Suprapubic skin (tissue), 4 donors: ENCODE measurements around the gene MYOZ3. TPM values are rescaled to one million over a fixed set of nuclear protein-coding genes. Genes with fewer than 3 reads are reported as not detected.

Source experiments
- DNase-seq, 2 donors: peaks; one replicate each; pipeline ENCODE4 v3.0.0-alpha.2; 2019; ENCODE audit warnings: low spot score in 2 of 2
- H3K27ac ChIP-seq: fragments of 200-600 bp; sonication (generic); one replicate; pipeline ENCODE4 v1.5.1; 2019
- H3K27me3 ChIP-seq: fragments of 200-600 bp; sonication (generic); one replicate; pipeline ENCODE4 v1.5.1; 2019
- H3K36me3 ChIP-seq: fragments of 200-600 bp; sonication (generic); one replicate; pipeline ENCODE4 v1.5.1; 2019
- H3K4me1 ChIP-seq: fragments of 200-600 bp; sonication (generic); one replicate; pipeline ENCODE4 v1.5.1; 2019
- H3K4me3 ChIP-seq: fragments of 200-600 bp; sonication (generic); one replicate; pipeline ENCODE4 v1.5.1; 2019; ENCODE audit warnings: mild to moderate bottlenecking
- H3K9me3 ChIP-seq: fragments of 200-600 bp; sonication (generic); one replicate; pipeline ENCODE4 v1.5.1; 2019
- EP300 ChIP-seq: sonication (generic); formaldehyde crosslinking; IDR thresholded peaks from one replicate; pipeline ENCODE4 v1.6.1; 2017; ENCODE audit warnings: antibody characterized with exemption
- POLR2A ChIP-seq, 2 donors: fragments of 450-650 bp; IDR thresholded peaks; one replicate each; pipeline ENCODE4 v1.6.1; 2017; ENCODE audit warnings: antibody characterized with exemption in 2 of 2, mild to moderate bottlenecking in 2 of 2, moderate library complexity in 2 of 2
- POLR2AphosphoS5 ChIP-seq, 3 donors: sonication (generic); formaldehyde crosslinking; IDR thresholded peaks; one replicate each; pipeline ENCODE4 v1.6.1; 2017; ENCODE audit warnings: antibody characterized with exemption in 3 of 3
- WGBS: methylation state at CpG from one replicate; pipeline ENCODE4 v1.1.5; 2018; 5-methylcytosine and 5-hydroxymethylcytosine counted together
- total RNA-seq, 4 donors: library from RNA; depleted of rRNA; stranded (reverse); fragments of >200 nt; gene quantifications; one replicate each; pipeline ENCODE4 v1.1.0, GENCODE V29; 2016
- TF ChIP-seq, protein P1 (sequence below), 2 donors: fragments of 200-600 bp in 1 of 2; fragments of 450-650 bp in 1 of 2; sonication (generic) in 1 of 2; IDR thresholded peaks; one replicate each; pipeline ENCODE4 v1.5.1; 2016 to 2019; ENCODE audit warnings: antibody characterized with exemption in 2 of 2, mild to moderate bottlenecking in 1 of 2, moderate library complexity in 1 of 2

Gene MYOZ3
- total RNA-seq, 4 donors from 2014 or later = 0.30 TPM; not detected in 3

GRCh38 chr5:150690760-150691159 lies 29.7 kb downstream of the MYOZ3 start:
- no peaks in the 10 kb centered on the region for H3K27me3 ChIP-seq
- H3K27ac ChIP-seq = no peak overlapping the region
- TF ChIP-seq POLR2AphosphoS5 (IDR thresholded peaks at IDR 0.05) (no peak), POLR2A (IDR thresholded peaks at IDR 0.05) (no peak)
- no peak overlapping the region for H3K4me3 ChIP-seq
- H3K4me1 ChIP-seq = no peaks in the 10 kb centered on the region
- no peak for DNase-seq
- H3K9me3 ChIP-seq = no peaks in the 10 kb centered on the region
- peaks cover 50% of the 10 kb centered on the region for H3K36me3 ChIP-seq
- 79% methylated on average over 6 of the region's 6 CpGs for WGBS

DNA sequence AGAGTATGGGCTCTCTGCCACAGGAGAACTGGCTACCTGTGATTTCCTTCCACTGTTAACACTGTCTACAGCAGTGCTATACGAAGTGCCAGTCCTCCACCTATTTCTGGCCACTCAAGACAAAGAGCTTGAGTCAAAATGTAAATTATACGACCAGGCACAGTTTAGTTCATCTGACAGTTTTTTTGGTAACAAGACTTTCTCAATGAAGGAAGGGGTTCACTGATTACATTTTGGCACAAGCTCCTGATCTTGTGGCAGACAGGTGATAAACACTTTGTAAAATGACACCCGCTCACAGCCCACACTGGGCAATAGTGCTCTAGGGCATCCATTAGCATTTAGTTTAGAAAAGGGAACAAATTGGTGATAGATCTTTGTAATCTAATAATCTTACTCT lies 31.2 kb downstream of the MYOZ3 start:
- TF ChIP-seq POLR2AphosphoS5 (IDR thresholded peaks at IDR 0.05) (no peak), POLR2A (IDR thresholded peaks at IDR 0.05) (no peak), EP300 (no peak)
- TF ChIP-seq, protein P1, sequence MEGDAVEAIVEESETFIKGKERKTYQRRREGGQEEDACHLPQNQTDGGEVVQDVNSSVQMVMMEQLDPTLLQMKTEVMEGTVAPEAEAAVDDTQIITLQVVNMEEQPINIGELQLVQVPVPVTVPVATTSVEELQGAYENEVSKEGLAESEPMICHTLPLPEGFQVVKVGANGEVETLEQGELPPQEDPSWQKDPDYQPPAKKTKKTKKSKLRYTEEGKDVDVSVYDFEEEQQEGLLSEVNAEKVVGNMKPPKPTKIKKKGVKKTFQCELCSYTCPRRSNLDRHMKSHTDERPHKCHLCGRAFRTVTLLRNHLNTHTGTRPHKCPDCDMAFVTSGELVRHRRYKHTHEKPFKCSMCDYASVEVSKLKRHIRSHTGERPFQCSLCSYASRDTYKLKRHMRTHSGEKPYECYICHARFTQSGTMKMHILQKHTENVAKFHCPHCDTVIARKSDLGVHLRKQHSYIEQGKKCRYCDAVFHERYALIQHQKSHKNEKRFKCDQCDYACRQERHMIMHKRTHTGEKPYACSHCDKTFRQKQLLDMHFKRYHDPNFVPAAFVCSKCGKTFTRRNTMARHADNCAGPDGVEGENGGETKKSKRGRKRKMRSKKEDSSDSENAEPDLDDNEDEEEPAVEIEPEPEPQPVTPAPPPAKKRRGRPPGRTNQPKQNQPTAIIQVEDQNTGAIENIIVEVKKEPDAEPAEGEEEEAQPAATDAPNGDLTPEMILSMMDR (IDR thresholded peaks at IDR 0.05) = no peak
- 90% methylated on average over 3 of the region's 3 CpGs for WGBS
- Histone ChIP-seq H3K4me3 (no peak overlapping the region), H3K27ac (no peak overlapping the region), H3K4me1 (no peaks in the 10 kb centered on the region), H3K27me3 (no peaks in the 10 kb centered on the region), H3K36me3 (peaks cover 65% of the 10 kb centered on the region), H3K9me3 (no peaks in the 10 kb centered on the region)
- no peak for DNase-seq

DNA sequence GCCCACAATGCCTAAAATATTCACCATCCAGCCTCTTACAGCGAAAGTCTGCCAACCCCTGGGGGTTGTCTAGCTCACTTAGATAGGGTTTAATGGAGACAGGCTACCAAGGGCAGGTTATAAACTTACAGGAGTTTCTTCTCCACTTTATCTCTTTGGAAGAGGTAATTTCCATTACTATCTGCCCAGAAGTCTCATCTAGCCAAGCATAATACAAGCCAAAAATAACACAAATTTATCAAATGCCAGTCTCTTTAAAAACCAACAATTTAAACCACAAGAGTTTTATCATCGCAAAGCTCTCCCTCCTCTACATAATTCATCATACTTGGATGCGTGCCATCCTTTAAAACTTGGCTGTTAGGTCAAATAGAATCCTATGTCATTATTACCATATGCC lies 33.6 kb downstream of the MYOZ3 start:
- no peak overlapping the region for H3K4me3 ChIP-seq
- 73% methylated on average over 3 of the region's 3 CpGs for WGBS
- DNase-seq = no peak
- no peaks in the 10 kb centered on the region for H3K27me3 ChIP-seq
- peaks cover 9% of the 10 kb centered on the region for H3K4me1 ChIP-seq
- no peaks in the 10 kb centered on the region for H3K9me3 ChIP-seq
- H3K36me3 ChIP-seq = peaks cover 77% of the 10 kb centered on the region
- no peak for TF ChIP-seq POLR2A (IDR thresholded peaks at IDR 0.05)
- H3K27ac ChIP-seq = no peak overlapping the region

DNA sequence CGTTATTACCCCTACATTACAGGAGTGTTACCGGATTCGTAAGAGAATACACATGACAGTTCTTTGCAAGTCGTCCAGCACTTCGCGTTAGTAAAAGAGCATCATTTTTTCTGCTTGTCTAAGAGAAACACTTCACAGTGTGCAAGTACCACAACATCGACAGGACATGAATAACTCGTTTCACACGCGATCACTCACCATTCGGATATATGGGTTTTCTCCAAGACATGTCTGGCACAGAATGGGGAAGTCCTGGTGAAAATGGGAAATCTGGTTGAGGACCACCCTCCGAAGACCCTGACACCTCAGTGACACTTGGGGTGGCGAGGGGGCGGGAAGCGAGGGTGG lies 39.2 kb downstream of the MYOZ3 start:
- TF ChIP-seq POLR2A (IDR thresholded peaks at IDR 0.05) = no peak
- TF ChIP-seq EP300 = no peak
- H3K4me3 ChIP-seq = peak overlapping the region; percentile 99
- WGBS = 3% methylated on average over 15 of the region's 15 CpGs
- peaks cover 20% of the 10 kb centered on the region for H3K4me1 ChIP-seq
- peak overlapping the region; percentile 95 for H3K27ac ChIP-seq
- no peaks in the 10 kb centered on the region for H3K9me3 ChIP-seq
- no peaks in the 10 kb centered on the region for H3K27me3 ChIP-seq
- no peak for DNase-seq
- peaks cover 33% of the 10 kb centered on the region for H3K36me3 ChIP-seq

- TF ChIP-seq POLR2A (IDR thresholded peaks at IDR 0.05) (peak in 1 of 2 donors; percentile 60), EP300 (no peak), POLR2AphosphoS5 (IDR thresholded peaks at IDR 0.05) (peak in 2 of 3 donors; percentile 6 to 75)
- TF ChIP-seq, protein P1 (IDR thresholded peaks at IDR 0.05) = peak; percentile 31 to 67
- H3K4me1 ChIP-seq = peaks cover 20% of the 10 kb centered on the region
- under 1% methylated on average over 51 of the region's 59 CpGs for WGBS
- peak within 1 kb of the TSS; percentile 99 for H3K4me3 ChIP-seq
- H3K27ac ChIP-seq = peak within 1 kb of the TSS; percentile 95
- H3K9me3 ChIP-seq = no peaks in the 10 kb centered on the region
- peaks cover 27% of the 10 kb centered on the region for H3K36me3 ChIP-seq
- H3K27me3 ChIP-seq = no peaks in the 10 kb centered on the region
- DNase-seq = peak; percentile 95 to 97
Measured at GRCh38 chr5:150700594-150701377, 39.7 kb downstream of the MYOZ3 start, which contains the start of gene RBM22. RBM22 (minus strand) TSS chr5:150701062; CDS start chr5:150700985, 77 bp downstream.

GRCh38 chr5:150703762-150704161 lies 42.7 kb downstream of the MYOZ3 start:
- no peak for DNase-seq
- no peak overlapping the region for H3K27ac ChIP-seq
- H3K4me3 ChIP-seq = no peak overlapping the region
- TF ChIP-seq POLR2A (IDR thresholded peaks at IDR 0.05) (no peak), EP300 (no peak), POLR2AphosphoS5 (IDR thresholded peaks at IDR 0.05) (no peak)
- TF ChIP-seq, protein P1 (IDR thresholded peaks at IDR 0.05) = no peak
- no peaks in the 10 kb centered on the region for H3K9me3 ChIP-seq
- H3K4me1 ChIP-seq = peaks cover 20% of the 10 kb centered on the region
- 82% methylated on average over 3 of the region's 3 CpGs for WGBS
- H3K27me3 ChIP-seq = no peaks in the 10 kb centered on the region
- H3K36me3 ChIP-seq = peaks cover 9% of the 10 kb centered on the region
